HPDE6-E6E7 (cell line): Measurements from ENCODE around the gene CCDC93.
"Not testable (repeated sequence)": the region's sequence is repeated elsewhere in the genome, so short reads cannot be mapped to it uniquely, and the experiment has no call there.

Source experiments
- DNase-seq: peaks from one replicate; pipeline ENCODE4 v3.0.0; 2011; ENCODE audit warnings: missing footprints; ENCODE audit errors: extremely low spot score

The CCDC93 gene

GRCh38 chr2:117956036-117956796, 57.7 kb downstream of the CCDC93 start:
- no peak for DNase-seq

- DNase-seq: no peak
Observed at GRCh38 chr2:117953231-117953630, 60.6 kb downstream of the CCDC93 start.

DNA sequence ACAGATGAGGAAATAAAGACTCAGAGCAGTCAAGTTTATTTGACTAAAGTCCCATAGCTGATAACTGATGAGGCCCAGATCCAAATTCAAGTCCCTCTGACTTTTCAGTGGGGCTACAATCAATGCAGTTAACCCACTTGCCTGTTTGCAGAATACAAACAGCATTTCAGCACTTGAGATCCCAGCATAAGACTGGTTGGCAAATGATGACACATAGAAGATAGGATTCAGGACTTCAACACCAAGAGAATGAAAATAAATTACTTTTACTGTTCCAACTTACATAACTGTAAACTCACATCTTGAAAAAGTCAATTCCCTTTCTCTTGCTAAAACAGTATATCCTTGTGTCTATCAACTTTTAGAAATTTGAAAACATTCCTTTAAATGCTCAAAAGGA, 61.2 kb downstream of the CCDC93 start:
- DNase-seq: no peak

- no peak for DNase-seq
Observed at GRCh38 chr2:117952228-117952627, 61.6 kb downstream of the CCDC93 start.

DNA sequence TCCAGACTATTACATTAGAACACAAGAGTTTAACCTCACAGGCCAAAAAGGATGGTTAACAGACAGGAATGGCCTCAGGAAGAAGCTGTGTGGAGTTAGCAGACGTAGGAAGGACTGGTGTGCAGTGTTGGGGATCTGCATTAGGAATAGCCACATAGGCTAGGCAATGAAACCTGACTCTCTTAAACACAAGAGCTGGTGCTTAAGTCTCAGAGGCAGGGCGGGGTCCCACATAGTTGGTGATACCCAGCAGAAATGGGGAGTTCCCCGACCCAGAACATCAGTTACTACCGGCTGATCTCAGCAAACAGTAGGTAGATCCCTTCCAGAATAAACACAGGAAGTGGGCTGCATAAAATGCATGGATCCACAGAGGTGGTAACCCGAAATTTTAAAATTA, 64.1 kb downstream of the CCDC93 start:
- no peak for DNase-seq

- no peak for DNase-seq
Observed at GRCh38 chr2:117948615-117949014, 65.3 kb downstream of the CCDC93 start.

DNA sequence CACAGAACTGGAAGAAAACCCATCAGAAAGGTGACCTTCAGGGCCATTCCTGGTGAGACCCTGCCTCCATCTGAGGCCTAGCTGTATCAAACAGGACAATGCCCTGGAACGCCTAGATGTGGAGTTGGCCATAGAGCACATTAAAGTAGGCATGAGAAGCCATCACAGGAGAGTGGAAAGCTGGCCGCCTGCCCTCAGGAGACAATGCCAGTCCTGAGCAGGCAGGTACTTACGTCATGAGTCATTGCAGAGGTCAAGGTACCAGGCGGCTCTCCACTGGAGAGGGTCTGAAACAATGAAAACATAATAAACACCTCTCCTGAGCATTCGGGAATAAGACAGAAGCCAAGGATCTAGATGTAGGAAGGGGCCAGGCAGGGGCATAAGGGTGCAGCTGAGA, 68.6 kb downstream of the CCDC93 start:
- DNase-seq: no peak

DNA sequence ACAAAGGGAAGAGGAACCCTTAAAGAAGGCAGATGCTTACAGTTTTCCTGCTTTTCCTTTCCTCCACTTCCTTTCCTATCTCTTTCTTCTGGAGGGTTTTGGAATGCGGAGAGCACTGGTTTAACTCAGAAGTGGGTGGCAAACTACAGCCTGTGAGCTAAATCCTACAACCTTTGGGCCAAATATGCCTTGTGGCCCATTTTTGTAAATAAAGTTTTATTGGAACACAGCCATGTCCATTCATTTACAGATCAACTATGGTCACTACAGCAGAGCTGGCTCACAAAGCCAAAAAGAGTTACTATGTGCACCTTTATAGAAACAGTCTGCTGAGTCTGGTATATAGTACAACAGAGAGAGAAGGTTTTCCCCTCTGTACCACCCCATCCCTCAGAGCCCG, 69.1 kb downstream of the CCDC93 start:
- no peak for DNase-seq

DNA sequence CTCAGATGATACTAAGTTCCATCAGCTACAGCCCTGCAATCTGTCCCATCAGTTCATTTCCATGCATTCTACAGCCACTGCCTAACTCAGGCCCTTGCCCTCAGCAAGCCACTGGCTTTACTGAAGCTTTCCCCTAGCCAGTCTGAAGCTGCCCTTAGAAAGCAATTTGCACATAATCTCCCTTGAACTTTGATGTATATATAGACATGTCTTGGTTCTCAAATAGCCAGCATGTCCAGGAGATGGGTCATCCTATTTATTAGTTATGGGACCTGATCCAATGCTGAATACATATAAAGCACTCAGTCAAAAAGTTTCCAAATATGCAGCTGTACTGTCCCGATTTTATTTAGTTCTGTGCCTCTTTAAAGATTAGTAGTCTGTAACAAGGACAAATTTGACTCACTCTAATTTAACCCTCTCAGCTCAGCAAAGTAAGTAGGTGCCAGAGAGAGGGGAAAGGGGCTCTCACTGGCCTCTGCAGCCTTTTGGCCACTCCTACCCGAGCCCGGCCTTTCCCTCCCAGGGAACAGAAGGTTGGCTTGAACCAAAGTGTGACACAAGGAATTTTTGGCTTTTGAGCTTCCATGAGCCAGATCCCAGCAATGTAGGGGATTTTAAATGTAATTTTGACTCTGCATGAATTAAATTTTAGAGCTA, 70.7 kb downstream of the CCDC93 start:
- DNase-seq: no peak

- DNase-seq: no peak
Observed at GRCh38 chr2:117942551-117942950, 71.3 kb downstream of the CCDC93 start.

- DNase-seq: no peak
Observed at GRCh38 chr2:117941693-117942092, 72.2 kb downstream of the CCDC93 start.

DNA sequence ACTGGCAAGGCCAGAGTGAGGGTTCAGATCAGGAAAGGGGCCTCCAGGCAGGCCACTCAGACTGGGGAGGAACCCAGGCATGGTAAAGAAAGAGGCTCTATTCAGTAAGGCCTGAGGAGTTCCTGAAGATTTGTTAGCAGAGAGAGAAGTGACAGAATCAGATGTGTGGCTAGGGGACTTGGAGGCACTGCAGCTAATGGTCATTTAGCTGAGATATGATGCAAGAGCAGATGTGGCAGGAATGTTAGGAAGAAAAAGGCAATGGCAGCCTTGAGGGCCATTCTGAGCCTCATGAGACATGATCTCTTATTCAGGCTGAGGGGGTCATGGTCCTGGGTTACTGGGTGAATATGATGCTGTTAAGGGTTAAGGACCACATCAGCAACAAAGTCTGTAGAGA, 73.4 kb downstream of the CCDC93 start:
- no peak for DNase-seq

DNA sequence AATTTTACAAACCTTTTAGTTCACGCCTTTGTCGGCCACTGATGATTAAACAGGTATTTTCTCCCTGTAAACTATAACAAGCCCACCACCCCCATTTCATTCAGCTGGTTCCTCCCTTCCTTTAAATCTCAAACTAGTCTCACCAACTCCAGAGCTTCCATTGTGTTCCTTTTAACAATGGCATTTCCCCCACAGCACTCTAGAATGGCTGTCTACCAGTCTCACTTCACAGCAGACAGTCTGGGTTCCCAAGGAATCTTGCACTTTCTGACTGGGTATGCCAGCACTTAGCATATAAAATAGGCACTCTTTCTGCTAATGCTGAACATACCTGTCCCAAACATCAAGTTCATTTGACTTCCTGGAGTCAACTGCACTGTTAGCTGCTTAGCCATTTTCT, 75.3 kb downstream of the CCDC93 start:
- no peak for DNase-seq

DNA sequence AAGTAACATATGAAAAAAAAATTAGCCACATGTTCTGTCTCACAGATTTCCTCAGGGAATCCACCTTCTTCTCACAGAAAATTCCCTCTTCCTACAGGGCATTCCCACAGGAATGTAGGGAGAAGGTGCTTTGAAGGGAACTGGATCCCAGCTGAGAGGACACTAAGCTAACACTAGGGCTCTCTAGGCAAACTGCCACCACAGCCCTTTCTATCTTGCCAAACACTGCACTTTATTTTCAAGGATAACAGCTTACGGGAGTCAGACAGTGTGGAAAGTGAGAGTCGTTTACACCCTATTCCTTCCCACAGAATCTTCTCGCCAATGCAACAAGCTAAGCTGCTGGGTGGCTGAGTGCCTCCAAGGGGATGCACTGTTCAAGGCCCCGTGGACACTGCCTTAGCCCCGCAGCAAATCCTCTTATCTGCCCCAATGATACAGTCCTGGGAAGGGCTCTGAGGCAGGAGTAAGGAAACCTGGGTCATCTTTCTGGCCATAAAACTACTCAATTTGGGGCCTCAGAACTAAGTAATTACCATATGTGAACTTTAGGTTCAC, 76.9 kb downstream of the CCDC93 start:
- no peak for DNase-seq

DNA sequence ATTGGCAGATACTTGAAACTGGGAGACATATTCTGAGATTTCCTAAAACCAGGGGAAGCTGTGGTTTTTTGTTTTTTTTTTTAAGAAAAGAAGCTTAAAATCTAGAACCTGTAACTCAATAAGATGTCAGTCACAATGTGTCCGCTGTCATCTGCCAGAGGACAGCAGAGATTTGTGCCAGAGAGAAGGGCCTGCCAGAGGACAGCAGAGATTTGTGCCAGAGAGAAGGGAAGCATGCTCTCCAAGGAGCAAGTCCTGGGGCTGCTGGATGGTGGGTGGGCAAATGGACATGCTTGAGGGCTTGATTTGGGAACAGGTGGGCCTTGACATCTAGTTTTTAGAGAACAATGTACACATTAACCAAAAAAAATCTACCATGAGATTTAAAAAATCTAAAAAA, 77.9 kb downstream of the CCDC93 start:
- no peak for DNase-seq

DNA sequence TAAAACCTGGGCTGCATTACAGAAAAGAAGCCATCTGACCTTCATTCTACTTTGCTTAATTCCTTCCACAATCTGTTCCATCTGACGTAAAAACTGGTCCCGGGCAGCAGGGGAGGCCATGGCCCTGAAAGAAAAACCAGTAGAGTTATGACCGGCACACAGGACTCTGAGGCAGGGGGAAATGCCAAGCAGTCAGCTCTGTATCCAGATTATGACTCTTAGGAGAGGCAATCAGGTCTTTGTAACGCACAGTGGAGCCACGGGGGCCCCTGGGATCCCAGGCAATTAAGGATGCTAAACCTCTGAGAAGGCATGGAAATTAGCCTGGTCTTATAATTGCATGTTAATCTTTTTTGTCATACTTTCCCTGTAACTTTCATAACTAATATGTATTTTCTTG, 78.4 kb downstream of the CCDC93 start:
- no peak for DNase-seq

DNA sequence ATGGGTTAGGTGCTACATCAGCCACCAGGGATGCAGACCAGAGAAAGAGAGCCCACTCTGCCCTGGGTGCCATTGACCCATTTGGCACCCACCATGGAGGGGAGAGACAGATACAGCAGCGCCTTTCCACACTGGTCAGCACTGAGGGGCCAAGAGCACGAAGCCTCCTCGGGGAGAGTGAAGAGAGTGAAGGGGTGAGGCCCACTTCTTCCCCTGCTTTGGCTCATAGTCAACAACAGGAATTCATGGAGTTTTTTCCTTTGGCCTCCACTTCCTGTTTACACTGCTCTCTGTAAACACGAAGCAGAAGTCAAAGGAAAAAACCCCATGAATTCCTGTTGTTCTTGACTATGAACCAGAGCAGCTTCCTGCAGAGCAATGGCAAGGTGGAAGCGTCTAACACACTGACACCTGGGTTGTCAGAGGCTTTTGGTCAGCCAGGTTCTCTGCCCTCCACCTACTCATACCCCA, 80.0 kb downstream of the CCDC93 start:
- no peak for DNase-seq

DNA sequence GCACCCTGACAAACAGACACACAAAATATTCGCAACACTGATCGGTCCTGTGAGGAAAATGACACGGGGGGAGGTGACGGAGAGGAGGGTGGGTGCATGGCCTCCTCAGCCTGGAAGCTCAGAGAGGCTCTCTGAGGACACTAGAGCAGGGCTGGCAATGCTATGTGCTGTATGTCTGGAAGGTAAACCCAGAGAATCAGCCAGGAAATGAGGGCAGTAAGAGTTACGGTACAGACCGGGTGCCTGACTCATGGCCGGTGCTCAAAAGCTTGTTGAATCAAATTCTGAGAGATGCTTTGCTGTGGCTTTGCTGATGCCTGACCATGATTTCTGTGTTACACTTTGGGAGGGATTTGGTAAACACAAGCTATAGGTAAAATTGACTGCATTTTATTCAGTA, 81.9 kb downstream of the CCDC93 start:
- no peak for DNase-seq

GRCh38 chr2:117931266-117931665, 82.6 kb downstream of the CCDC93 start:
- DNase-seq: no peak

- DNase-seq: no peak
Observed at GRCh38 chr2:117930775-117931174, 83.1 kb downstream of the CCDC93 start.

- not testable (repeated sequence) for DNase-seq
Observed at GRCh38 chr2:117923471-117923870, 90.4 kb downstream of the CCDC93 start.

- DNase-seq: no peak
Observed at GRCh38 chr2:117921520-117921919, 92.3 kb downstream of the CCDC93 start.

DNA sequence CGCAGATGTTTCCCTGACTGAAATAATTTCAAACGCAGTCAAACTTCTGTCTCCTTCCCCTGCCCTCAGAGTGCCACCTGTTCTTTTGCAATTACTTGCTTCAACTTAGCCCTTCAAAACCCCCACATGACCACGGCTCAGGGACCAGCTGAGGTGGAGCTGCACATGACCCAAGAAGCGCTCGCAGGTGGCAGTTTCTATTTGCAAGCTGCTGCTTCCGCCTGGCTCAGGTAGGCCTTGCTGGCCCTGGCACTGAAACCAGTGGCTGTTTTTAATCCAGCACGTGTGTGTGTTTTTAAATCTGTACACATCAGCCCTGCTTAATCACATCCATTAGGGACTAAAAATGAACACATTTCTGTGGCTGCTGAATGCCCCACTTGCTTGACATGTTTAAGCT, 95.3 kb downstream of the CCDC93 start:
- DNase-seq: no peak
